Ishikawa (cell line): ENCODE data around the gene PCDH9.

Source experiments
- CEBPB ChIP-seq: IDR thresholded peaks from 2 replicates; pipeline ENCODE4 v1.6.1; 2012
- CREB1 ChIP-seq: IDR thresholded peaks from 2 replicates; pipeline ENCODE4 v1.6.1; 2012; ENCODE audit warnings: low read depth
- EGR1 ChIP-seq: IDR thresholded peaks from 2 replicates; pipeline ENCODE4 v1.6.1; 2012
- EP300 ChIP-seq: IDR thresholded peaks from 2 replicates; pipeline ENCODE4 v1.6.1; 2012; ENCODE audit warnings: borderline replicate concordance
- FOXM1 ChIP-seq: IDR thresholded peaks from 2 replicates; pipeline ENCODE4 v1.6.1; 2012; ENCODE audit warnings: low read depth, borderline replicate concordance
- NFIC ChIP-seq: IDR thresholded peaks from 2 replicates; pipeline ENCODE4 v1.6.1; 2012
- RAD21 ChIP-seq: IDR thresholded peaks from 2 replicates; pipeline ENCODE4 v1.6.1; 2012; ENCODE audit warnings: low read depth
- REST ChIP-seq: IDR thresholded peaks from 2 replicates; pipeline ENCODE4 v1.6.1; 2012; ENCODE audit warnings: low read depth, mild to moderate bottlenecking
- TAF1 ChIP-seq: IDR thresholded peaks from 2 replicates; pipeline ENCODE4 v1.6.1; 2012; ENCODE audit warnings: low read depth, mild to moderate bottlenecking
- TCF12 ChIP-seq: IDR thresholded peaks from 2 replicates; pipeline ENCODE4 v1.6.1; 2012; ENCODE audit warnings: low read depth
- TEAD4 ChIP-seq: IDR thresholded peaks from 2 replicates; pipeline ENCODE4 v1.6.1; 2012
- USF1 ChIP-seq: IDR thresholded peaks from 2 replicates; pipeline ENCODE4 v1.6.1; 2012
- YY1 ChIP-seq: IDR thresholded peaks from 2 replicates; pipeline ENCODE4 v1.6.1; 2012; ENCODE audit warnings: low read depth
- ZBTB7A ChIP-seq: IDR thresholded peaks from 2 replicates; pipeline ENCODE4 v1.6.1; 2012; ENCODE audit warnings: low read depth
- TF ChIP-seq, protein P1 (sequence below): IDR thresholded peaks from 2 replicates; pipeline ENCODE4 v1.6.1; 2012

Gene PCDH9

GRCh38 chr13:67259208-67259607 is 29.1 kb upstream of the PCDH9 start:
- TF ChIP-seq REST: no peak
- TF ChIP-seq EP300: no peak
- no peak for TF ChIP-seq TEAD4
- TF ChIP-seq YY1: no peak
- no peak for TF ChIP-seq TCF12
- no peak for TF ChIP-seq CEBPB
- no peak for TF ChIP-seq FOXM1
- TF ChIP-seq RAD21: no peak
- TF ChIP-seq EGR1: no peak

- TF ChIP-seq RAD21 (no peak), CEBPB (no peak), TEAD4 (no peak), ZBTB7A (no peak), TCF12 (no peak), FOXM1 (no peak)
- TF ChIP-seq, protein P1, sequence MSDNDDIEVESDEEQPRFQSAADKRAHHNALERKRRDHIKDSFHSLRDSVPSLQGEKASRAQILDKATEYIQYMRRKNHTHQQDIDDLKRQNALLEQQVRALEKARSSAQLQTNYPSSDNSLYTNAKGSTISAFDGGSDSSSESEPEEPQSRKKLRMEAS: no peak
Observed at GRCh38 chr13:67258482-67258881, 28.3 kb upstream of the PCDH9 start.

- TF ChIP-seq USF1: no peak
- TF ChIP-seq EP300: peak; percentile 87
- TF ChIP-seq, protein P1: no peak
- no peak for TF ChIP-seq REST
- no peak for TF ChIP-seq RAD21
- TF ChIP-seq NFIC: peak; percentile 45
- TF ChIP-seq TCF12: peak; percentile 73
- peak; percentile 30; the same call in 1 of the 2 replicates for TF ChIP-seq TEAD4
- TF ChIP-seq EGR1: no peak
- peak; percentile 92 for TF ChIP-seq FOXM1
Observed at GRCh38 chr13:67238861-67239260, 8.7 kb upstream of the PCDH9 start.

DNA sequence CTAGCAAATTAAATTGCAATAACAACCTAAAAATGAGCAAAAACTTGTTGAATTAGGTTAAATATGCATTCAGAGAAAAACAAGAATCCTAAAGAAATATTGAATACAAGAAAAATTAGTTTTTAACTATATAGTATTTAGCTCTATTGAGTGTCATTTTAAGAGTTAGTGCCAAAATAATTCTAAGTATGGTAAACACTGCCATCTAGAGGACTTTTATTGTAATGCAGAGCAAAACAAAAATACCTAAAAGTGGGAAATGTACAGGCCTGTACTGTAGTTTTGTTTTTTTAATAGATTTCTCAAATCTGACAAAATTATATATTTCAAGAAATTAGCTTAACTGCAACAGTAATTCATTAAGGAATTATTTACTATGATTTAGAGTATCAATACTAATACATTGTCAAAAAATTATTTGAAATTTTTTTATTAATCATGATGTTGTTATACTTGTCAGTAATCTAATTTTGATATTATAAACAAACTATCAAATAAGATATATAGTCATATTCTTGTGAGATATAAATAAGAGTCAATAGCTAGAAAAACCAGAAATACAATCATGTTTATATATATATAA is 8.2 kb upstream of the PCDH9 start:
- TF ChIP-seq NFIC: no peak
- TF ChIP-seq RAD21: peak; percentile 69

GRCh38 chr13:67235265-67235664 is 5.1 kb upstream of the PCDH9 start:
- TF ChIP-seq TAF1 (no peak), CEBPB (no peak), CREB1 (no peak), REST (no peak), YY1 (no peak), EP300 (no peak), ZBTB7A (no peak), TCF12 (no peak), TEAD4 (no peak), NFIC (no peak), RAD21 (no peak), USF1 (no peak), EGR1 (no peak), FOXM1 (no peak)
- TF ChIP-seq, protein P1: no peak
